ENCODE data around the gene TMEFF2.

- TF ChIP-seq CTCF (IDR thresholded peaks at IDR 0.05 in 4 of 5, conservative IDR thresholded peaks at IDR 0.05 in 1 of 5) (no peak), POLR2A (IDR thresholded peaks at IDR 0.05) (no peak)
Observed at GRCh38 chr2:191920502-191920901, 274.2 kb downstream of the TMEFF2 start.

Data from gastrocnemius medialis (tissue), 4 donors.